HG02798 (cell line): Measurements from ENCODE around the gene COL16A1.

Source experiments
- ATAC-seq: cut with Tn5 transposase; IDR thresholded peaks from one replicate; pipeline ENCODE4 v1.9.1; 2021; ENCODE audit warnings: mild to moderate bottlenecking; ENCODE audit not compliant: unreplicated experiment, poor library complexity

COL16A1 gene

DNA sequence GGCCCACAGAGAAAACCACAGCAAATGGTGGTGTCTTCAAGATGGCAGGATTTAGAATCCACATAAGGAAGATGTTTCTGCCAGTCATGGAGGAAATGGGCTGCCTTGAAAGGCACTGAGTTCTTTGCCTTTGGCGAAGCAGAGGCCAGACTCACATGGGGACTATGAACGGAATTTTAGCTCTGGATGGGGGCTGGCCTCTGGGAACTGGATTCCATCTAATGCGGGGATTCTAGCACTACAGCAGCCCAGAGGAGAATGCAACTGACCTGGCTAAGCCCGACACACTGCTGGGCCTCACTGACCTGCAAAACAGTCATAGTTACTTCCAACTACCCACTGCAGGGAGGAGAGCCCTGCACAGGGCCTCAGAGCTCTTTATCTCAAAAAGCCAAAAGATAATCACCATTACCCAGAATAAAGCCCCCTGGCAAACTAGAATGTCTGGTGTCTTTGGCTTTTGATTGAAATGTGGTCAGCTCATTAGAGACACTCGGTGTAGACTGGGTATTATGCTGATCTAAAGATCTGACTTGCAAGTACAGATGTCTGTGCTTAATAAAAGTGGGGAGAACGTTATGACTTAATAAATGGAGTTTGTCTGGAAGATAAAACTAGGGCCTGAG is 74.8 kb downstream of the COL16A1 start:
- ATAC-seq = no peak

DNA sequence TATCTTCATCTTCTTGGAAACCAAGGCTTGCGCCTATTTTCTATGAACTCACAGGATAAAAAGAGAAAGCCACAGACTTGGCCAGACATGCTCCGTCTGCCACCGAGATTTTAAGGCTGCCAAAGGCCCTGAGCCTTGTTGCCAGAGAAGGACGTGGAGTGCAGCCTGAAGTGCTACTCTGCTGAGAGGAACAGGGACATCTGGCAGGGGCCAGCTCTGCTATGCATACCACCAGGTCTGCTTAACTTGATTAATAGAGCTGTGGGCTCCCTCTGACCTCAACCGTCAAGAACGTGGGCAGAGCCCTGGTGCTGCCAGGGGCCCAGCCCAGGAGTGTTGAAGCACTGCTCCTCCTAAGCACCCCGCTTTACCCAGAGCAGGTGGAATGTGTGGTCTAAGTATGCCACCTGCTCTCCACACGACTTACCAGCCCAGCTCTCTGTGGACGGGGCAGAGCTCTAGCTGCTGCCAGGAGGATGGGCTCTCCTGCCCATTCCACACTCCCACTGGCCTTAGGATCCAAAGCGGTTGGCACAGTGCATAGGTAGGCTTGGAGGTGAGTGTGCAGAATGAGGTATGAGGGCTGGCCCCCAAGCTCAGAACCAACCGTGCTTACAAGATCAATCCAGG is 75.8 kb downstream of the COL16A1 start:
- no peak for ATAC-seq

- ATAC-seq = no peak
Measured at GRCh38 chr1:31627301-31627929, 76.4 kb downstream of the COL16A1 start.

GRCh38 chr1:31626223-31627207 is 77.3 kb downstream of the COL16A1 start:
- ATAC-seq = no peak

DNA sequence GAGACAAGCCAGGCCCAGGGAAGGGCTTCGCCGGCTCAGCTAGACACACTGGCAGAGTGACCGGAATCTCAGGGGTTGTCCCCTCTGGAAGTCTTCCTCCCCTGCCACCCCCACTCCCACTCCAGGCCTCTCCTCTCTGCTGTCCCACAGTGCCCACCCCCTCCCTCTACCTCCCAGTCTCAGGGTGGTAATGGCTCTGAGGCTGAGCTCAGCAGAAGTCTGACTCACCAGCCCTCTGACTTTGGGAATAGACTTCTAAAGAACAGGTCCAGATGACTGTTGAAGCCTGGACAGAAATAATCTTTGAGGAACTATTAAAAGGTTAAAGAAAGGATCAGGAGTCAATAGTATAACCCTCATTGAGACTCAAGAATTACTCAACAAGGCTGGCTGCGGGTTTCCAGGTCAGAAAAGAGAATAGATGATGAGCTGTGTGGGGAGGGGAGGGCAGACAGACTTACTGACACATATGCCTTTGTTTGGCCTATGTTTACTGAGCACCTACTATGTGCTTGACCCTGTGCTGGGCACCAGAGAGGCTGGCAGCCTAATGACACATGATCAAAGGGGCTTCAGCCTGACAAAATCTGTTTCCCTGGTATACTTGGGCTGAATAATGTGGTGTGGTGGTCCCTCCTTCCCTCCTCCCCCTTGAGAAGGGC is 78.1 kb downstream of the COL16A1 start:
- no peak for ATAC-seq

GRCh38 chr1:31624731-31625514 is 78.9 kb downstream of the COL16A1 start:
- no peak for ATAC-seq

GRCh38 chr1:31624309-31624708 is 79.5 kb downstream of the COL16A1 start:
- ATAC-seq = no peak

GRCh38 chr1:31623365-31623764 is 80.5 kb downstream of the COL16A1 start:
- no peak for ATAC-seq

GRCh38 chr1:31621847-31622730 is 81.7 kb downstream of the COL16A1 start:
- no peak for ATAC-seq

- no peak for ATAC-seq
Measured at GRCh38 chr1:31621498-31621820, 82.4 kb downstream of the COL16A1 start.

DNA sequence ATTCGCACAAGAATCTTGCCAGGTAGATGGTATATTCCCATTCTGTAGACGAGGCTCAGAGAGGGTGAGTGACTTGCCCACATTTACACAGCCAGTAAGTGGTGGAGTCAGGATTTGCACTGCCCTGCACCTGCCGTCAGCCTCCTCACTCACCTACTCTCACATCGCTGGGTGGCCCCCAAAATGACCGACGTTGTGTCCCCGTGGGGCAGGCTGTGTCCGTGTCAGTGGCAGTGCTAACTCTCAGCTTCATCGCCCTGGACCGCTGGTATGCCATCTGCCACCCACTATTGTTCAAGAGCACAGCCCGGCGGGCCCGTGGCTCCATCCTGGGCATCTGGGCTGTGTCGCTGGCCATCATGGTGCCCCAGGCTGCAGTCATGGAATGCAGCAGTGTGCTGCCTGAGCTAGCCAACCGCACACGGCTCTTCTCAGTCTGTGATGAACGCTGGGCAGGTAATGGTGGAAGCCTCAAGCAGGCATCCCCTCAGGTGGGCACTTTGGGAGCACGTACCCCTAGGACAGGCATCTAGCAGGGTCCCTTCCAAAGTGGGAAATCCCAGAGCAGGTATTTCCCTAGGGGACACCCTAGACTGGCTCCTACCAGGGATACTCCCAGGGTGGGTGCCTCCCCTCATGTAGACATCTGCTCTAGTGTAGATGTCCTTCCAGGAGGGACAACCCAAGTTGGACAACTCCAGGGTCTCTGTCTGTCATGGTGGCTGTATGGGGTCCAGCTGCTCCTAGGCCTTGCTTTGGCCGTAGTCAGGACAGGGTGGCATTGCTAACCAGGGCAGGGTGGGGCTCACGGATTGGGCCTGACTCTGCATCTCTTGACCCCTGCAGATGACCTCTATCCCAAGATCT is 83.0 kb downstream of the COL16A1 start:
- no peak for ATAC-seq

DNA sequence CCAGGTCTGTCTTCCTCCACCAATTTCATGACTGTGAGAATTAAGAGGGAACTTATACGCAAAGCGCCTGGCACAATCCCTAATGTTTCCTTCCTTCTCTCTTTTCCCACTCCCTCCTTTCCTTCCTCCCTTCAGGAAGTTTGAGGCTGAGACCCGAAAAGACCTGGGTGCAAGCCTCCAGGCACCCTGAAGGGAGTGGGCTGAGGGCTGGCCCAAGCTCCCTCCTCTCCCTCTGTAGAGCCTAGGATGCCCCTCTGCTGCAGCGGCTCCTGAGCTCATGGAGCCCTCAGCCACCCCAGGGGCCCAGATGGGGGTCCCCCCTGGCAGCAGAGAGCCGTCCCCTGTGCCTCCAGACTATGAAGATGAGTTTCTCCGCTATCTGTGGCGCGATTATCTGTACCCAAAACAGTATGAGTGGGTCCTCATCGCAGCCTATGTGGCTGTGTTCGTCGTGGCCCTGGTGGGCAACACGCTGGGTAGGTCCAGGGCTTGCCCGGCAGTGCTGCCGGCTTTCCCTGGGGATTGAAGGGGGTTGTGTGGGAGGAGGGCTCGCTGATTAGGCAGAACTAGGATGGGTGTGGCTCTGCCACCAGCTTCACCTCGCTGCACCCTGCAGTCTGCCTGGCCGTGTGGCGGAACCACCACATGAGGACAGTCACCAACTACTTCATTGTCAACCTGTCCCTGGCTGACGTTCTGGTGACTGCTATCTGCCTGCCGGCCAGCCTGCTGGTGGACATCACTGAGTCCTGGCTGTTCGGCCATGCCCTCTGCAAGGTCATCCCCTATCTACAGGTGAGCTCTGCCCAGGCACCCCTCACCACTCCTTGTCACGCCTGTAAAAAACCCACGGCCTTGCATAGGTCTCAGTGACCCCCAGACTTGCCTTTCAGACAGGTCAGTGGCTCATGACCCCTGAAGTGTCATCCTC is 84.6 kb downstream of the COL16A1 start:
- ATAC-seq = no peak

DNA sequence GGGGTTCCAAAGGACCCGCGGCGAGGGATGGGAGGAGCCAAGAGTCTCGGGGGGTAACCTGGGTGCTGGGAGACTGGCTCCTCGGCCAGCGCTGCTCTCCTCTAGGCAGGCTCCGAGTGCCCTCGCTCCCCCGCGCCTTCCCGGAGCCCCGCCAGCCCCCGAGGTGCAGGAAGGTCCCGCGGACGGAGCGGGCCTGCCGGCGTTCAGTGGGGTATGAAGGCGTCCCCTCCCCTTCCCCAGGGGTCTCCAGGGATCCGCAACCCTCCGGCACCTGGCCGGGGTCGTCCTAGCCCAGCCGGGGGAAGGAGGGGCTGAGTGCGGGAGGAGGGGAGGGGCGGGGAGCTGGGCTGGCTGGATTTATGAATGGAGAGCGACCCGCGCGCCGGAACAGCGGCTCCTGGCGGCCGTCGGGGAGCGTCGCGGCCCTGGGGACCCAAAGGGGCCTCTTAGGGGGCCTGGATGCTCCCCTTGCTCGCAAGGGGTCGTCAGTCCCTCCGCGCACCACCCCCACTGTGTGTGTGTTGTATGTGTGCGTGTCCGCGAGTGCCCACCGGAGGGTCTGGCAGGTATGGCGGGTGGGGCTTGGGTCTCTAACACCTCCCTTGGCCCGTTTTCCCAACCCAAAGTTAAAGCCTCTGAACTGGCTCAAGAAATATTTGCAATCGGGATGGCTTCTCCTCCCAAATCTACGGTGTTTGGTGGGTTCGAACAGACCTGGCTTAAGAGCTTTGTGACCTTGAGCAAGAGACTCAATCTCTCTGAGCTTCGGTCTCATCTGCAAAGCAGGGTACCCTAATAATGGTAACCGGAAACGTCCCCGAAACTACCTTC is 85.7 kb downstream of the COL16A1 start:
- ATAC-seq = no peak

GRCh38 chr1:31617218-31617915 is 86.5 kb downstream of the COL16A1 start, which contains the start of gene HCRTR1:
TSS of gene HCRTR1 (plus strand) at chr1:31617689. CDS start at chr1:31619193, 1,504 bp downstream.
- ATAC-seq = no peak

GRCh38 chr1:31615939-31616338 is 87.9 kb downstream of the COL16A1 start:
- no peak for ATAC-seq
